ENCODE data around the gene ZNF385C.
"Not testable (repeated sequence)": the region's sequence is repeated elsewhere in the genome, so short reads cannot be mapped to it uniquely, and the experiment has no call there.

The ZNF385C gene

GRCh38 chr17:42042598-42043319 lies 55.5 kb downstream of the ZNF385C start:
- DNase-seq: no peak

- no peak for DNase-seq
These were observed 56.7 kb downstream of the ZNF385C start for GRCh38 chr17:42041619-42042018.

- no peak for DNase-seq
These were observed 57.5 kb downstream of the ZNF385C start for GRCh38 chr17:42040818-42041217.

GRCh38 chr17:42039794-42040763 lies 58.2 kb downstream of the ZNF385C start:
- DNase-seq: no peak

- no peak for DNase-seq
These were observed 59.9 kb downstream of the ZNF385C start for GRCh38 chr17:42038221-42038973.

GRCh38 chr17:42034059-42034458 lies 64.2 kb downstream of the ZNF385C start:
- no peak for DNase-seq

GRCh38 chr17:42031584-42031983 lies 66.7 kb downstream of the ZNF385C start:
- DNase-seq: no peak

- no peak for DNase-seq
These were observed 69.5 kb downstream of the ZNF385C start for GRCh38 chr17:42028791-42029127.

GRCh38 chr17:42027961-42028790 lies 70.1 kb downstream of the ZNF385C start:
- DNase-seq: no peak

GRCh38 chr17:42027590-42027889 lies 70.7 kb downstream of the ZNF385C start:
- no peak for DNase-seq

GRCh38 chr17:42026857-42027589 lies 71.2 kb downstream of the ZNF385C start:
- no peak for DNase-seq

- no peak for DNase-seq
These were observed 72.3 kb downstream of the ZNF385C start for GRCh38 chr17:42025936-42026335.

- no peak for DNase-seq
These were observed 73.1 kb downstream of the ZNF385C start for GRCh38 chr17:42025191-42025579.

- DNase-seq: no peak
These were observed 74.5 kb downstream of the ZNF385C start for GRCh38 chr17:42023524-42024349.

GRCh38 chr17:42020845-42021244 lies 77.4 kb downstream of the ZNF385C start:
- DNase-seq: not testable (repeated sequence)

GRCh38 chr17:42019509-42020404 lies 78.5 kb downstream of the ZNF385C start, which contains the start of gene NKIRAS2:
Gene NKIRAS2 (plus strand): TSS chr17:42020090. CDS start chr17:42021578, 1,488 bp downstream.
- DNase-seq: peak; percentile 95

- DNase-seq: no peak
These were observed 79.3 kb downstream of the ZNF385C start for GRCh38 chr17:42018988-42019387.

GRCh38 chr17:42018339-42018738 lies 79.9 kb downstream of the ZNF385C start:
- DNase-seq: no peak

GRCh38 chr17:42017866-42018200 lies 80.4 kb downstream of the ZNF385C start:
- no peak for DNase-seq
